Keratinocyte (primary cell): ENCODE results near the gene SYT12. TPM values are rescaled to one million over a fixed set of nuclear protein-coding genes. Genes with fewer than 3 reads are reported as not detected.

Source experiments
- DNase-seq: peaks from one replicate; pipeline ENCODE4 v3.0.0-alpha.2; 2011; ENCODE audit warnings: low read depth, missing footprints, low spot score
- FAIRE-seq: peaks from 2 replicates; lab custom pipeline; 2011; peaks lifted over from hg19 to GRCh38; lab: Jason Lieb, UNC
- H2AFZ ChIP-seq: 2 replicates; pipeline ENCODE4 v1.6.0; 2012; ENCODE audit warnings: low read length, control low read depth, inconsistent platforms; ENCODE audit not compliant: control insufficient read depth
- H3K27ac ChIP-seq: 2 replicates; pipeline ENCODE4 v1.5.1; 2011; ENCODE audit warnings: low read length; ENCODE audit not compliant: control insufficient read depth, insufficient read depth
- H3K27me3 ChIP-seq: 3 replicates; pipeline ENCODE4 v1.6.0; 2011; ENCODE audit warnings: low read length; ENCODE audit not compliant: control insufficient read depth, insufficient read depth; ENCODE audit errors: extremely low read depth
- H3K36me3 ChIP-seq, 2 experiments: 2 replicates in 1 of 2; 3 replicates in 1 of 2; pipeline ENCODE4 v1.5.1; 2011; ENCODE audit warnings: low read length in 2 of 2, mild to moderate bottlenecking in 1 of 2; ENCODE audit not compliant: control insufficient read depth in 2 of 2, insufficient read depth in 2 of 2; ENCODE audit errors: extremely low read depth in 1 of 2
- H3K4me1 ChIP-seq: 3 replicates; pipeline ENCODE4 v1.5.1; 2011; ENCODE audit warnings: low read length; ENCODE audit not compliant: control insufficient read depth, insufficient read depth; ENCODE audit errors: extremely low read depth
- H3K4me2 ChIP-seq: 3 replicates; pipeline ENCODE4 v1.6.0; 2011; ENCODE audit warnings: low read depth, low read length; ENCODE audit not compliant: control insufficient read depth, insufficient read depth; ENCODE audit errors: extremely low read depth
- H3K4me3 ChIP-seq, 3 experiments: fragments of 200-600 bp in 1 of 3; sonication (generic) in 1 of 3; 2 replicates in 2 of 3; 3 replicates in 1 of 3; pipeline ENCODE4 v1.5.1; 2011 to 2016; ENCODE audit warnings: low read length in 3 of 3, mild to moderate bottlenecking in 3 of 3, control low read depth in 2 of 3, inconsistent platforms in 1 of 3, low read depth in 1 of 3, mixed read lengths in 1 of 3, mixed run types in 1 of 3, moderate library complexity in 1 of 3; ENCODE audit not compliant: control insufficient read depth in 2 of 3, insufficient read depth in 2 of 3; ENCODE audit errors: extremely low read depth in 1 of 3
- H3K79me2 ChIP-seq: 2 replicates; pipeline ENCODE4 v1.6.0; 2012; ENCODE audit warnings: low read length; ENCODE audit not compliant: control insufficient read depth, insufficient read depth
- H3K9ac ChIP-seq: 3 replicates; pipeline ENCODE4 v1.6.0; 2011; ENCODE audit warnings: low read length; ENCODE audit not compliant: control insufficient read depth, insufficient read depth; ENCODE audit errors: extremely low read depth
- H3K9me1 ChIP-seq: 3 replicates; pipeline ENCODE4 v1.6.0; 2011; ENCODE audit warnings: low read length; ENCODE audit not compliant: control insufficient read depth, insufficient read depth; ENCODE audit errors: extremely low read depth
- H3K9me3 ChIP-seq: 2 replicates; pipeline ENCODE4 v1.5.1; 2012; ENCODE audit warnings: low read depth, low read length; ENCODE audit not compliant: control insufficient read depth
- H4K20me1 ChIP-seq: 3 replicates; pipeline ENCODE4 v1.6.0; 2011; ENCODE audit warnings: low read length; ENCODE audit not compliant: control insufficient read depth, insufficient read depth; ENCODE audit errors: extremely low read depth
- EZH2 ChIP-seq: IDR thresholded peaks from one replicate; pipeline ENCODE4 v1.6.1; 2012; ENCODE audit warnings: inconsistent platforms, mild to moderate bottlenecking, low read length, moderate library complexity
- dilution Hi-C: fragments of 300-500 bp; cut with MboI; formaldehyde crosslinking; loops from one replicate; pipeline ENCODE4 v1.7.0; 2020; ENCODE audit warnings: low sequenced_read_pairs; ENCODE audit not compliant: extremely low pct_ligation_motif_present
- polyA plus RNA-seq, 5 experiments: library from polyadenylated mRNA; depleted of rRNA in 3 of 5; stranded (reverse) in 3 of 5; stranded (forward) in 1 of 5; unstranded in 1 of 5; fragments of >200 nt; gene quantifications; 1 replicate in 1 of 5; 2 replicates in 3 of 5; 3 replicates in 1 of 5; pipeline versions ENCODE4 v1.2.1 to v1.2.3, GENCODE V29; 2011 to 2012; ENCODE audit warnings: missing spikeins in 2 of 5, low read depth in 1 of 5, low replicate concordance in 1 of 5
- TF ChIP-seq, protein P1 (sequence below), 3 experiments: IDR thresholded peaks in 1 of 3; conservative IDR thresholded peaks in 1 of 3; optimal IDR thresholded peaks in 1 of 3; 2 replicates in 2 of 3; 3 replicates in 1 of 3; pipeline versions ENCODE3 to v1.5.1; 2011; ENCODE audit warnings: low read length in 3 of 3, mild to moderate bottlenecking in 3 of 3, moderate library complexity in 2 of 3, control low read depth in 1 of 3, inconsistent platforms in 1 of 3; ENCODE audit not compliant: insufficient read depth in 2 of 3; ENCODE audit errors: extremely low read depth in 1 of 3

Gene SYT12
- polyA plus RNA-seq, 1 donor (not counting 4 experiments of a cell fraction or from before 2014, with no cell fraction given), result 0.05 TPM

- Histone ChIP-seq H3K9ac (peak overlapping the region; percentile 81), H3K4me3 (peak overlapping the region; percentile 53 to 75 (median 63)), H3K4me1 (peaks cover 60% of the 10 kb centered on the region), H4K20me1 (no peaks in the 10 kb centered on the region), H3K79me2 (peaks cover 46% of the 10 kb centered on the region), H3K36me3 (peaks cover 0 to 8% of the 10 kb centered on the region in 2 experiments), H3K4me2 (peak overlapping the region; percentile 74), H3K9me1 (no peaks in the 10 kb centered on the region), H3K27me3 (no peaks in the 10 kb centered on the region), H3K27ac (peak overlapping the region; percentile 99), H2AFZ (peak overlapping the region; percentile 54), H3K9me3 (no peaks in the 10 kb centered on the region)
- no peak for DNase-seq
- TF ChIP-seq EZH2, result no peak
- TF ChIP-seq, protein P1, sequence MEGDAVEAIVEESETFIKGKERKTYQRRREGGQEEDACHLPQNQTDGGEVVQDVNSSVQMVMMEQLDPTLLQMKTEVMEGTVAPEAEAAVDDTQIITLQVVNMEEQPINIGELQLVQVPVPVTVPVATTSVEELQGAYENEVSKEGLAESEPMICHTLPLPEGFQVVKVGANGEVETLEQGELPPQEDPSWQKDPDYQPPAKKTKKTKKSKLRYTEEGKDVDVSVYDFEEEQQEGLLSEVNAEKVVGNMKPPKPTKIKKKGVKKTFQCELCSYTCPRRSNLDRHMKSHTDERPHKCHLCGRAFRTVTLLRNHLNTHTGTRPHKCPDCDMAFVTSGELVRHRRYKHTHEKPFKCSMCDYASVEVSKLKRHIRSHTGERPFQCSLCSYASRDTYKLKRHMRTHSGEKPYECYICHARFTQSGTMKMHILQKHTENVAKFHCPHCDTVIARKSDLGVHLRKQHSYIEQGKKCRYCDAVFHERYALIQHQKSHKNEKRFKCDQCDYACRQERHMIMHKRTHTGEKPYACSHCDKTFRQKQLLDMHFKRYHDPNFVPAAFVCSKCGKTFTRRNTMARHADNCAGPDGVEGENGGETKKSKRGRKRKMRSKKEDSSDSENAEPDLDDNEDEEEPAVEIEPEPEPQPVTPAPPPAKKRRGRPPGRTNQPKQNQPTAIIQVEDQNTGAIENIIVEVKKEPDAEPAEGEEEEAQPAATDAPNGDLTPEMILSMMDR (optimal IDR thresholded peaks at IDR 0.05 in 1 of 3, IDR thresholded peaks at IDR 0.05 in 1 of 3, conservative IDR thresholded peaks at IDR 0.05 in 1 of 3; ENCODE audit: extremely low read depth in 1 of 3, insufficient read depth in 2 of 3, low read length in 3 of 3), result no peak
- dilution Hi-C loops, result no loop called here
- FAIRE-seq, result peak; percentile 60
Observed at GRCh38 chr11:67057205-67057672, 34.3 kb downstream of the SYT12 start.

GRCh38 chr11:67058506-67058905 lies 35.6 kb downstream of the SYT12 start:
- no peak overlapping the region for H3K9ac ChIP-seq
- peak overlapping the region; percentile 56 for H3K4me2 ChIP-seq
- peaks cover 66% of the 10 kb centered on the region for H3K4me1 ChIP-seq
- peaks cover 0 to 8% of the 10 kb centered on the region in 2 experiments for H3K36me3 ChIP-seq
- H3K79me2 ChIP-seq, result peaks cover 52% of the 10 kb centered on the region
- H4K20me1 ChIP-seq, result no peaks in the 10 kb centered on the region
- TF ChIP-seq, protein P1 (optimal IDR thresholded peaks at IDR 0.05 in 1 of 3, IDR thresholded peaks at IDR 0.05 in 1 of 3, conservative IDR thresholded peaks at IDR 0.05 in 1 of 3; ENCODE audit: extremely low read depth in 1 of 3, insufficient read depth in 2 of 3, low read length in 3 of 3), result no peak
- TF ChIP-seq EZH2, result no peak
- H3K4me3 ChIP-seq, result peak overlapping the region in 2 of 3 experiments; percentile 15 to 53
- no peaks in the 10 kb centered on the region for H3K9me3 ChIP-seq
- H3K9me1 ChIP-seq, result no peaks in the 10 kb centered on the region
- dilution Hi-C loops, result no loop called here
- no peaks in the 10 kb centered on the region for H3K27me3 ChIP-seq
- FAIRE-seq, result peak; percentile 26
- no peak overlapping the region for H2AFZ ChIP-seq
- no peak for DNase-seq
- H3K27ac ChIP-seq, result peak overlapping the region; percentile 11
